A549 (cell line): ENCODE measurements around the gene OSBPL3. TPM values are rescaled to one million over a fixed set of nuclear protein-coding genes. Genes with fewer than 3 reads are reported as not detected.
A peak's percentile ranks its signal among the peaks of the same experiment; 100 is the strongest.

Source experiments
- ATAC-seq, 2 experiments: fragments of 200-7000 bp in 1 of 2; fragments of >200 bp in 1 of 2; cut with Nextera tagmentation in 1 of 2; cut with Tn5 transposase in 1 of 2; 3 replicates each; pipeline versions ENCODE4 v1.8.0 to v1.9.1; 2018 to 2020; ENCODE audit warnings: mild to moderate bottlenecking in 1 of 2, moderate library complexity in 1 of 2
- CTCF ChIA-PET: fragments of 300-600 bp; sonication (Branson Sonifier 250); formaldehyde crosslinking; extraction: SDS; loops from one replicate; lab custom pipeline; 2021; ENCODE audit warnings: antibody characterized with exemption, inconsistent platforms; lab: Yijun Ruan, JAX
- POLR2A ChIA-PET: fragments of 350-600 bp; formaldehyde crosslinking; extraction: SDS; loops from one replicate; lab custom pipeline; 2021; ENCODE audit warnings: antibody characterized with exemption, inconsistent platforms; lab: Yijun Ruan, JAX
- DNase-seq, 2 experiments: peaks; one replicate each; pipeline versions ENCODE4 v3.0.0 to v3.0.0-alpha.2; 2011 to 2016; ENCODE audit warnings: low read depth in 1 of 2, low spot score in 1 of 2
- FAIRE-seq: peaks from 2 replicates; lab custom pipeline; 2011; peaks lifted over from hg19 to GRCh38; lab: Jason Lieb, UNC
- H3K27ac ChIP-seq, 2 experiments: fragments of >200 bp; sonication (Bioruptor Twin); formaldehyde crosslinking; 3 replicates each; pipeline ENCODE4 v1.5.1; 2016 to 2017
- H3K4me1 ChIP-seq: fragments of >200 bp; sonication (Bioruptor Twin); formaldehyde crosslinking; 3 replicates; pipeline ENCODE4 v1.6.1; 2016
- H3K4me2 ChIP-seq: fragments of >200 bp; sonication (Bioruptor Twin); formaldehyde crosslinking; 3 replicates; pipeline ENCODE4 v1.6.1; 2016
- H3K4me3 ChIP-seq: fragments of >200 bp; sonication (Bioruptor Twin); formaldehyde crosslinking; 3 replicates; pipeline ENCODE4 v1.5.1; 2016
- H3K9me3 ChIP-seq: fragments of >200 bp; sonication (Bioruptor Twin); formaldehyde crosslinking; 3 replicates; pipeline ENCODE4 v1.6.1; 2016
- BHLHE40 ChIP-seq: IDR thresholded peaks from 2 replicates; pipeline ENCODE4 v1.6.1; 2012; ENCODE audit warnings: low read depth, low read length, inconsistent platforms
- CBX8 ChIP-seq: fragments of 200-600 bp; sonication (generic); IDR thresholded peaks from 2 replicates; pipeline ENCODE4 v1.6.1; 2016
- CHD4 ChIP-seq: fragments of 200-600 bp; sonication (generic); IDR thresholded peaks from 2 replicates; pipeline ENCODE4 v1.6.1; 2016; ENCODE audit warnings: antibody characterized with exemption, mild to moderate bottlenecking, borderline replicate concordance
- CTCF ChIP-seq: fragments of >200 bp; sonication (Bioruptor Twin); formaldehyde crosslinking; IDR thresholded peaks from 3 replicates; pipeline ENCODE4 v1.5.1; 2016
- EHF ChIP-seq: fragments of 250-450 bp; sonication (Bioruptor Pico); IDR thresholded peaks from 2 replicates; pipeline ENCODE4 v1.5.0; 2020; ENCODE audit warnings: mild to moderate bottlenecking
- EP300 ChIP-seq, 2 experiments: fragments of >200 bp; sonication (Bioruptor Twin); formaldehyde crosslinking; IDR thresholded peaks; 2 replicates in 1 of 2; 3 replicates in 1 of 2; pipeline ENCODE4 v1.6.1; 2016 to 2017
- ESRRA ChIP-seq: fragments of 150-350 bp; IDR thresholded peaks from 2 replicates; pipeline ENCODE4 v1.6.1; 2014; ENCODE audit warnings: mild to moderate bottlenecking, low read length, borderline replicate concordance
- HOXB13 ChIP-seq: fragments of 250-450 bp; sonication (Bioruptor Pico); IDR thresholded peaks from 2 replicates; pipeline ENCODE4 v1.5.0; 2020; ENCODE audit warnings: low read depth, mild to moderate bottlenecking, moderate library complexity
- HOXB5 ChIP-seq: fragments of 250-450 bp; sonication (Bioruptor Pico); IDR thresholded peaks from 2 replicates; pipeline ENCODE4 v1.5.0; 2020; ENCODE audit warnings: mild to moderate bottlenecking, moderate library complexity
- JUNB ChIP-seq: fragments of >200 bp; sonication (Bioruptor Twin); formaldehyde crosslinking; IDR thresholded peaks from 2 replicates; pipeline ENCODE4 v1.6.1; 2016
- KDM1A ChIP-seq: fragments of 200-600 bp; sonication (generic); IDR thresholded peaks from 2 replicates; pipeline ENCODE4 v1.6.1; 2016; ENCODE audit warnings: low read depth, mild to moderate bottlenecking
- MAFK ChIP-seq: fragments of 450-650 bp; IDR thresholded peaks from 2 replicates; pipeline ENCODE4 v1.6.1; 2014; ENCODE audit not compliant: partially characterized antibody
- MAZ ChIP-seq: fragments of 150-350 bp; IDR thresholded peaks from 2 replicates; pipeline ENCODE4 v1.6.1; 2014; ENCODE audit warnings: antibody characterized with exemption, low read depth, low read length, borderline replicate concordance
- NPAS2 ChIP-seq: fragments of 250-450 bp; sonication (Bioruptor Pico); IDR thresholded peaks from 2 replicates; pipeline ENCODE4 v1.8.0; 2022; ENCODE audit warnings: mild to moderate bottlenecking, moderate library complexity, borderline replicate concordance
- NR3C1 ChIP-seq: fragments of >200 bp; sonication (Bioruptor Twin); formaldehyde crosslinking; IDR thresholded peaks from 3 replicates; pipeline ENCODE4 v1.6.1; 2017
- POLR2A ChIP-seq: IDR thresholded peaks from 2 replicates; pipeline ENCODE4 v1.6.1; 2012; ENCODE audit warnings: mild to moderate bottlenecking, low read length
- RAD21 ChIP-seq, 2 experiments: fragments of >200 bp in 1 of 2; sonication (Bioruptor Twin) in 1 of 2; formaldehyde crosslinking in 1 of 2; IDR thresholded peaks in 1 of 2; conservative IDR thresholded peaks in 1 of 2; 2 replicates in 1 of 2; 3 replicates in 1 of 2; pipeline ENCODE4 v1.6.1; 2012 to 2018; ENCODE audit warnings: inconsistent platforms in 1 of 2
- RCOR1 ChIP-seq: fragments of 150-350 bp; IDR thresholded peaks from 2 replicates; pipeline ENCODE4 v1.6.1; 2014; ENCODE audit warnings: antibody characterized with exemption, low read length, low read depth
- ZNF302 ChIP-seq: fragments of 250-450 bp; sonication (Bioruptor Pico); IDR thresholded peaks from 2 replicates; pipeline ENCODE4 v1.9.0; 2021; ENCODE audit warnings: inconsistent platforms, mild to moderate bottlenecking, moderate library complexity
- WGBS: methylation state at CpG from one replicate; pipeline ENCODE4 v1.1.6; 2017; ENCODE audit errors: missing lambda C conversion rate; 5-methylcytosine and 5-hydroxymethylcytosine counted together
- polyA plus RNA-seq, 4 experiments: library from polyadenylated mRNA; depleted of rRNA in 3 of 4; stranded (reverse); fragments of >200 nt; fragmentation: RNase III in 1 of 4; extraction: RNeasy Plus Mini Kit Qiagen cat#74134 plus additional on column Dnase treatment in 1 of 4; gene quantifications; 2 replicates in 3 of 4; 3 replicates in 1 of 4; pipeline ENCODE4 v1.2.3, GENCODE V29; 2011 to 2017
- TF ChIP-seq, protein P1 (sequence below): fragments of 200-600 bp; sonication (generic); IDR thresholded peaks from 2 replicates; pipeline ENCODE4 v1.6.1; 2016; ENCODE audit warnings: antibody characterized with exemption, mild to moderate bottlenecking, moderate library complexity

The OSBPL3 gene
- polyA plus RNA-seq, 2 of the 4 experiments (the other 2 are of a cell fraction), result 10.9 to 17.4 TPM

GRCh38 chr7:24751484-24751883 lies 228.5 kb downstream of the OSBPL3 start:
- FAIRE-seq, result no peak
- ATAC-seq, result no peak
- ChIA-PET CTCF (interaction anchor here (0.6 to 1.3 kb wide), 4 partner anchors 10 to 462 kb away, joined by 3 to 6 read pairs (median 3); no protein-coding TSS in a partner anchor), POLR2A (interaction anchor here (1.1 kb wide), 1 partner anchor 374 kb away, joined by 3 read pairs; the partner anchor contains the start of gene CYCS)
- Histone ChIP-seq H3K9me3 (no peaks in the 10 kb centered on the region), H3K4me1 (peaks cover 36% of the 10 kb centered on the region), H3K4me2 (no peak overlapping the region), H3K27ac (no peak overlapping the region; a peak in 1 of 6 replicates), H3K4me3 (no peak overlapping the region)
- no peak for TF ChIP-seq HOXB5 (CRISPR knock-in tag)
- no peak for TF ChIP-seq ESRRA
- no peak for TF ChIP-seq EHF (CRISPR knock-in tag)
- TF ChIP-seq NR3C1, result no peak
- TF ChIP-seq MAZ, result no peak
- no peak for TF ChIP-seq RAD21 (conservative IDR thresholded peaks at IDR 0.05 in 1 of 2, IDR thresholded peaks at IDR 0.05 in 1 of 2)
- no peak for TF ChIP-seq EP300 (IDR thresholded peaks at IDR 0.05)
- no peak for TF ChIP-seq KDM1A
- TF ChIP-seq NPAS2 (CRISPR knock-in tag), result no peak
- no peak for TF ChIP-seq POLR2A
- TF ChIP-seq JUNB, result no peak
- no peak for TF ChIP-seq MAFK
- no peak for TF ChIP-seq HOXB13 (CRISPR knock-in tag)
- DNase-seq, result no peak
- 59% methylated on average over 1 of the region's 1 CpG for whole genome bisulfite sequencing

GRCh38 chr7:24750441-24751055 lies 229.4 kb downstream of the OSBPL3 start:
- Histone ChIP-seq H3K4me2 (peak overlapping the region; percentile 14; the same call in 1 of the 3 replicates), H3K4me3 (no peak overlapping the region), H3K9me3 (no peaks in the 10 kb centered on the region), H3K27ac (peak overlapping the region; percentile 24 to 45; a peak in 2 of 6 replicates), H3K4me1 (peaks cover 30% of the 10 kb centered on the region)
- ATAC-seq (peak in 1 of 2 experiments; percentile 61; a peak in 3 of 6 replicates), FAIRE-seq (no peak), DNase-seq (peak in 1 of 2 experiments; percentile 29)
- TF ChIP-seq ZNF302 (no peak), BHLHE40 (no peak), MAFK (peak; percentile 14)
- ChIA-PET POLR2A (interaction anchor here (1.1 kb wide), 1 partner anchor 375 kb away, joined by 3 read pairs; the partner anchor contains the start of gene CYCS), CTCF (interaction anchor here (1.0 to 1.4 kb wide), 3 partner anchors 16 to 348 kb away, joined by 3 to 4 read pairs (median 3); no protein-coding TSS in a partner anchor)
- WGBS, result 92% methylated on average over 3 of the region's 3 CpGs

GRCh38 chr7:24748521-24748920 lies 231.5 kb downstream of the OSBPL3 start:
- H3K4me2 ChIP-seq, result no peak overlapping the region
- no peak for ATAC-seq
- ChIA-PET POLR2A (no interaction called here), CTCF (interaction anchor here (1.1 to 1.4 kb wide), 2 partner anchors 14 to 347 kb away, joined by 3 read pairs; no protein-coding TSS in a partner anchor)
- DNase-seq, result no peak
- H3K4me1 ChIP-seq, result peaks cover 28% of the 10 kb centered on the region
- no peaks in the 10 kb centered on the region for H3K9me3 ChIP-seq
- no peak overlapping the region for H3K4me3 ChIP-seq
- no peak for FAIRE-seq
- 92% methylated on average over 2 of the region's 2 CpGs for WGBS
- TF ChIP-seq CTCF (no peak), RCOR1 (no peak), CHD4 (no peak), CBX8 (no peak)
- TF ChIP-seq, protein P1, sequence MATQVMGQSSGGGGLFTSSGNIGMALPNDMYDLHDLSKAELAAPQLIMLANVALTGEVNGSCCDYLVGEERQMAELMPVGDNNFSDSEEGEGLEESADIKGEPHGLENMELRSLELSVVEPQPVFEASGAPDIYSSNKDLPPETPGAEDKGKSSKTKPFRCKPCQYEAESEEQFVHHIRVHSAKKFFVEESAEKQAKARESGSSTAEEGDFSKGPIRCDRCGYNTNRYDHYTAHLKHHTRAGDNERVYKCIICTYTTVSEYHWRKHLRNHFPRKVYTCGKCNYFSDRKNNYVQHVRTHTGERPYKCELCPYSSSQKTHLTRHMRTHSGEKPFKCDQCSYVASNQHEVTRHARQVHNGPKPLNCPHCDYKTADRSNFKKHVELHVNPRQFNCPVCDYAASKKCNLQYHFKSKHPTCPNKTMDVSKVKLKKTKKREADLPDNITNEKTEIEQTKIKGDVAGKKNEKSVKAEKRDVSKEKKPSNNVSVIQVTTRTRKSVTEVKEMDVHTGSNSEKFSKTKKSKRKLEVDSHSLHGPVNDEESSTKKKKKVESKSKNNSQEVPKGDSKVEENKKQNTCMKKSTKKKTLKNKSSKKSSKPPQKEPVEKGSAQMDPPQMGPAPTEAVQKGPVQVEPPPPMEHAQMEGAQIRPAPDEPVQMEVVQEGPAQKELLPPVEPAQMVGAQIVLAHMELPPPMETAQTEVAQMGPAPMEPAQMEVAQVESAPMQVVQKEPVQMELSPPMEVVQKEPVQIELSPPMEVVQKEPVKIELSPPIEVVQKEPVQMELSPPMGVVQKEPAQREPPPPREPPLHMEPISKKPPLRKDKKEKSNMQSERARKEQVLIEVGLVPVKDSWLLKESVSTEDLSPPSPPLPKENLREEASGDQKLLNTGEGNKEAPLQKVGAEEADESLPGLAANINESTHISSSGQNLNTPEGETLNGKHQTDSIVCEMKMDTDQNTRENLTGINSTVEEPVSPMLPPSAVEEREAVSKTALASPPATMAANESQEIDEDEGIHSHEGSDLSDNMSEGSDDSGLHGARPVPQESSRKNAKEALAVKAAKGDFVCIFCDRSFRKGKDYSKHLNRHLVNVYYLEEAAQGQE, result no peak
- H3K27ac ChIP-seq, result no peak overlapping the region
